H9 (cell line): Measurements from ENCODE around the gene SMIM15. TPM values are rescaled to one million over a fixed set of nuclear protein-coding genes. Genes with fewer than 3 reads are reported as not detected.

ENCODE experiments used
- DNase-seq: peaks from one replicate; pipeline ENCODE4 v3.0.0-alpha.2; 2017
- H2AFZ ChIP-seq: one replicate; pipeline ENCODE4 v1.6.1; 2013; ENCODE audit warnings: mild to moderate bottlenecking, low read length, control low read depth, moderate library complexity
- H2AK5ac ChIP-seq: 2 replicates; pipeline ENCODE4 v1.6.1; 2013; ENCODE audit warnings: low read length, control low read depth, mixed read lengths; ENCODE audit not compliant: insufficient read length
- H2BK120ac ChIP-seq: one replicate; pipeline ENCODE4 v1.6.1; 2013; ENCODE audit warnings: low read depth, mild to moderate bottlenecking, low read length, control low read depth, inconsistent platforms; ENCODE audit not compliant: poor library complexity, severe bottlenecking
- H2BK12ac ChIP-seq: 2 replicates; pipeline ENCODE4 v1.6.1; 2013; ENCODE audit warnings: low read length, control low read depth, mixed read lengths, low read depth; ENCODE audit not compliant: insufficient read length
- H2BK15ac ChIP-seq: 2 replicates; pipeline ENCODE4 v1.6.1; 2013; ENCODE audit warnings: low read depth, low read length, control low read depth
- H2BK20ac ChIP-seq: one replicate; pipeline ENCODE4 v1.6.1; 2013; ENCODE audit warnings: low read depth, mild to moderate bottlenecking, low read length, control low read depth, inconsistent platforms; ENCODE audit not compliant: poor library complexity, severe bottlenecking
- H2BK5ac ChIP-seq: 2 replicates; pipeline ENCODE4 v1.6.1; 2013; ENCODE audit warnings: low read length, control low read depth, mixed read lengths; ENCODE audit not compliant: insufficient read length
- H3K14ac ChIP-seq: 2 replicates; pipeline ENCODE4 v1.6.1; 2013; ENCODE audit warnings: low read length, control low read depth; ENCODE audit not compliant: insufficient read depth
- H3K18ac ChIP-seq: 2 replicates; pipeline ENCODE4 v1.6.1; 2013; ENCODE audit warnings: low read depth, mild to moderate bottlenecking, mixed read lengths, low read length, control low read depth; ENCODE audit not compliant: insufficient read length
- H3K23ac ChIP-seq: 2 replicates; pipeline ENCODE4 v1.6.1; 2013; ENCODE audit warnings: low read length, control low read depth, mixed read lengths, low read depth; ENCODE audit not compliant: insufficient read length
- H3K23me2 ChIP-seq: 2 replicates; pipeline ENCODE4 v1.6.1; 2013; ENCODE audit warnings: low read depth, mild to moderate bottlenecking, mixed read lengths, low read length, control low read depth; ENCODE audit not compliant: insufficient read length, poor library complexity, severe bottlenecking
- H3K27ac ChIP-seq: 2 replicates; pipeline ENCODE4 v1.5.1; 2013; ENCODE audit warnings: low read length, control low read depth, mixed read lengths, low read depth; ENCODE audit not compliant: insufficient read length
- H3K27me3 ChIP-seq: 2 replicates; pipeline ENCODE4 v1.6.1; 2013; ENCODE audit warnings: low read length, control low read depth, inconsistent platforms; ENCODE audit not compliant: insufficient read depth
- H3K4ac ChIP-seq: 2 replicates; pipeline ENCODE4 v1.6.1; 2013; ENCODE audit warnings: low read depth, mild to moderate bottlenecking, control low read depth, inconsistent platforms, low read length, moderate library complexity
- H3K4me1 ChIP-seq: 2 replicates; pipeline ENCODE4 v1.6.1; 2013; ENCODE audit warnings: low read length, control low read depth, inconsistent platforms; ENCODE audit not compliant: insufficient read depth
- H3K4me2 ChIP-seq: 2 replicates; pipeline ENCODE4 v1.6.1; 2013; ENCODE audit warnings: low read length, control low read depth, mixed read lengths; ENCODE audit not compliant: insufficient read length, insufficient read depth
- H3K56ac ChIP-seq: 2 replicates; pipeline ENCODE4 v1.6.1; 2013; ENCODE audit warnings: low read depth, mild to moderate bottlenecking, mixed read lengths, low read length, control low read depth; ENCODE audit not compliant: insufficient read length
- H3K79me1 ChIP-seq: 2 replicates; pipeline ENCODE4 v1.6.1; 2013; ENCODE audit warnings: low read depth, mild to moderate bottlenecking, moderate library complexity, low read length, control low read depth, inconsistent platforms; ENCODE audit not compliant: insufficient read depth, poor library complexity, severe bottlenecking
- H3K79me2 ChIP-seq: 2 replicates; pipeline ENCODE4 v1.6.1; 2013; ENCODE audit warnings: low read length, control low read depth, inconsistent platforms; ENCODE audit not compliant: insufficient read depth
- H3K9ac ChIP-seq: 2 replicates; pipeline ENCODE4 v1.6.1; 2013; ENCODE audit warnings: low read length, control low read depth, mixed read lengths; ENCODE audit not compliant: insufficient read length; ENCODE audit errors: extremely low read depth
- H3K9me3 ChIP-seq: one replicate; pipeline ENCODE4 v1.6.1; 2013; ENCODE audit warnings: low read depth, low read length, inconsistent platforms; ENCODE audit not compliant: control insufficient read depth
- H3T11ph ChIP-seq: one replicate; pipeline ENCODE4 v1.6.1; 2013; ENCODE audit warnings: mild to moderate bottlenecking, low read length, control low read depth, inconsistent platforms
- H4K20me1 ChIP-seq: one replicate; pipeline ENCODE4 v1.6.1; 2013; ENCODE audit not compliant: control insufficient read depth, insufficient read length, insufficient read depth
- H4K5ac ChIP-seq: 2 replicates; pipeline ENCODE4 v1.6.1; 2013; ENCODE audit warnings: low read depth, mild to moderate bottlenecking, mixed read lengths, low read length, control low read depth; ENCODE audit not compliant: insufficient read length
- H4K8ac ChIP-seq: replicated peaks from 2 replicates; pipeline ENCODE4 v1.6.1; 2013; ENCODE audit warnings: low read length, control low read depth, mixed read lengths, low read depth; ENCODE audit not compliant: insufficient read length
- H4K91ac ChIP-seq: 2 replicates; pipeline ENCODE4 v1.6.1; 2013; ENCODE audit warnings: low read depth, mild to moderate bottlenecking, moderate library complexity, mixed read lengths, low read length, control low read depth; ENCODE audit not compliant: insufficient read length
- H3K27ac Mint-ChIP-seq, 3 experiments: 2 replicates in 2 of 3; 3 replicates in 1 of 3; pipeline ENCODE4 v1.8.0; 2020 to 2021; ENCODE audit warnings: mixed read lengths in 3 of 3, mild to moderate bottlenecking in 1 of 3, moderate library complexity in 1 of 3
- H3K27me3 Mint-ChIP-seq: 2 replicates; pipeline ENCODE4 v1.8.0; 2021; ENCODE audit warnings: low read depth, mild to moderate bottlenecking, moderate library complexity, mixed read lengths
- H3K36me3 Mint-ChIP-seq, 3 experiments: 2 replicates in 2 of 3; 3 replicates in 1 of 3; pipeline ENCODE4 v1.8.0; 2020 to 2021; ENCODE audit warnings: low read depth in 3 of 3, mixed read lengths in 3 of 3; ENCODE audit not compliant: insufficient read depth in 1 of 3
- H3K4me1 Mint-ChIP-seq, 2 experiments: 2 replicates each; pipeline ENCODE4 v1.8.0; 2020; ENCODE audit warnings: mixed read lengths in 2 of 2
- H3K4me3 Mint-ChIP-seq, 2 experiments: 2 replicates in 1 of 2; 3 replicates in 1 of 2; pipeline ENCODE4 v1.8.0; 2020 to 2021; ENCODE audit warnings: mild to moderate bottlenecking in 2 of 2, mixed read lengths in 2 of 2, moderate library complexity in 1 of 2
- H3K9me3 Mint-ChIP-seq, 2 experiments: 2 replicates in 1 of 2; 3 replicates in 1 of 2; pipeline ENCODE4 v1.8.0; 2020; ENCODE audit warnings: mild to moderate bottlenecking in 2 of 2, mixed read lengths in 2 of 2, moderate library complexity in 1 of 2
- WGBS: extraction: QIAGEN DNeasy Blood & Tissue Kit; methylation state at CpG from one replicate; pipeline ENCODE4 v1.1.7; 2013; ENCODE audit warnings: missing lambda C conversion rate, low lambda C conversion rate, mixed read lengths; ENCODE audit not compliant: insufficient read length; ENCODE audit errors: extremely low coverage; 5-methylcytosine and 5-hydroxymethylcytosine counted together
- total RNA-seq: library from RNA; stranded (reverse); gene quantifications from 2 replicates; pipeline ENCODE4 v1.2.1, GENCODE V29; 2021
- TF ChIP-seq, protein P1 (sequence below): fragments of 200-600 bp; sonication (generic); conservative IDR thresholded peaks from 3 replicates; pipeline ENCODE4 v1.8.0; 2021; ENCODE audit warnings: antibody characterized with exemption, mild to moderate bottlenecking

Gene SMIM15
- total RNA-seq, 1 experiment from 2014 or later: 75.3 TPM

DNA sequence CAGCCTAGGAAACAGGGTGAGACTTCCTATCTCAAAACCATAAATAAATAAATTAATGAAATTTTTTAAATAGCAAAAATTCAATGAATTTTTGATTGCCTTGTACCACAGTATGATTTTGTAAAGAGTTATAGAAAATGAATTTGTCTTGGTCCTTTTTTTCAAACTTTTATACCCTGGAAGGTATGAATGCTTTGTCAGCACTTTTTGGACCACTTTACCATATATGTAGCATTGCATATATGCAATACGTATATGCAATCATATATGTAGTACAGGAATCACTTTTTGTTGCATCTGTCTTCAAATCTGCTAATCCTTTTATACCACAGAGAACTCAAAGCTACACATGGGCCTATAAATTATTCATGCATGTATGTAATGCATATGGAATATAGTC, 9.2 kb upstream of the SMIM15 start:
- H2BK5ac ChIP-seq: no peak overlapping the region
- H3K27ac ChIP-seq: no peak overlapping the region
- no peak overlapping the region for H2AFZ ChIP-seq
- no peak overlapping the region for H2BK15ac ChIP-seq
- H2AK5ac ChIP-seq: no peak overlapping the region
- no peak overlapping the region for H3K14ac ChIP-seq
- Mint-ChIP-seq H3K4me1 (peaks cover 0 to 12% of the 10 kb centered on the region in 2 experiments; a peak in 3 of 4 replicates), H3K36me3 (no peaks in the 10 kb centered on the region), H3K4me3 (no peak overlapping the region), H3K27ac (no peak overlapping the region), H3K9me3 (no peaks in the 10 kb centered on the region), H3K27me3 (no peaks in the 10 kb centered on the region)
- H4K91ac ChIP-seq: no peak overlapping the region
- no peak overlapping the region for H3K4me2 ChIP-seq
- no peak overlapping the region for H4K8ac ChIP-seq
- H3K56ac ChIP-seq: no peak overlapping the region
- no peaks in the 10 kb centered on the region for H3K27me3 ChIP-seq
- no peak overlapping the region for H2BK12ac ChIP-seq
- no peak overlapping the region for H3K23ac ChIP-seq
- no peaks in the 10 kb centered on the region for H3K79me1 ChIP-seq
- H3K18ac ChIP-seq: no peak overlapping the region
- no peak overlapping the region for H3K9ac ChIP-seq
- DNase-seq: no peak
- H3K9me3 ChIP-seq: no peaks in the 10 kb centered on the region
- H3K79me2 ChIP-seq: no peaks in the 10 kb centered on the region
- no peak overlapping the region for H2BK20ac ChIP-seq
- TF ChIP-seq, protein P1, sequence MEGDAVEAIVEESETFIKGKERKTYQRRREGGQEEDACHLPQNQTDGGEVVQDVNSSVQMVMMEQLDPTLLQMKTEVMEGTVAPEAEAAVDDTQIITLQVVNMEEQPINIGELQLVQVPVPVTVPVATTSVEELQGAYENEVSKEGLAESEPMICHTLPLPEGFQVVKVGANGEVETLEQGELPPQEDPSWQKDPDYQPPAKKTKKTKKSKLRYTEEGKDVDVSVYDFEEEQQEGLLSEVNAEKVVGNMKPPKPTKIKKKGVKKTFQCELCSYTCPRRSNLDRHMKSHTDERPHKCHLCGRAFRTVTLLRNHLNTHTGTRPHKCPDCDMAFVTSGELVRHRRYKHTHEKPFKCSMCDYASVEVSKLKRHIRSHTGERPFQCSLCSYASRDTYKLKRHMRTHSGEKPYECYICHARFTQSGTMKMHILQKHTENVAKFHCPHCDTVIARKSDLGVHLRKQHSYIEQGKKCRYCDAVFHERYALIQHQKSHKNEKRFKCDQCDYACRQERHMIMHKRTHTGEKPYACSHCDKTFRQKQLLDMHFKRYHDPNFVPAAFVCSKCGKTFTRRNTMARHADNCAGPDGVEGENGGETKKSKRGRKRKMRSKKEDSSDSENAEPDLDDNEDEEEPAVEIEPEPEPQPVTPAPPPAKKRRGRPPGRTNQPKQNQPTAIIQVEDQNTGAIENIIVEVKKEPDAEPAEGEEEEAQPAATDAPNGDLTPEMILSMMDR: no peak
- no peak overlapping the region for H4K5ac ChIP-seq
- H4K20me1 ChIP-seq: no peaks in the 10 kb centered on the region
- no peaks in the 10 kb centered on the region for H3K4me1 ChIP-seq
- no peaks in the 10 kb centered on the region for H3K23me2 ChIP-seq
- no peak overlapping the region for H2BK120ac ChIP-seq
- H3K4ac ChIP-seq: no peak overlapping the region
- no CpG with 5 or more reads among the region's 1 CpG for WGBS
- H3T11ph ChIP-seq: no peak overlapping the region
